NCI-H128 (cell line): ENCODE measurements around the gene ZNF627.
A peak's percentile ranks its signal among the peaks of the same experiment; 100 is the strongest.
"Not testable (repeated sequence)": the region's sequence is repeated elsewhere in the genome, so short reads cannot be mapped to it uniquely, and the experiment has no call there.

ENCODE experiments used
- DNase-seq: peaks from one replicate; lab custom pipeline; 2025; ENCODE audit not compliant: unreplicated experiment; lab: John Stamatoyannopoulos, UW

ZNF627 gene

DNA sequence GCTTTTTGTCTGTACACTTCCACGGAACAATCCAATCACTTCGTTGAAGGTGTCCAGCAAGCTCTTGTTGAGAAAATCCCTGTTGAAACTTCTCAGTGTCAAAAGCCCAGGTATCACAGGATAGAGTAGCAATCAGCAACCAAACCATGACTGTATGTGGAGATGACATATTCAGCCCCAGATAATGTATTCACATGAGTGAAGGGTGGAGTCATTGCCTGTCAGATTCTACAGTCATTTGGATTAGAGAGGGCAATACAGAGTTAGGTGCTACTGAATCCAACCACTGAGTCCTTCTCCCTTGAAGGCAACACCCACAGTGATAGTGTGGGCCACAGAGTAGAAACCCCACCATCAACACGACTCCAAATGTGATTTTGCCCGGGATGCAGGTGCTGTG lies 23.3 kb downstream of the ZNF627 start:
- no peak for DNase-seq

DNA sequence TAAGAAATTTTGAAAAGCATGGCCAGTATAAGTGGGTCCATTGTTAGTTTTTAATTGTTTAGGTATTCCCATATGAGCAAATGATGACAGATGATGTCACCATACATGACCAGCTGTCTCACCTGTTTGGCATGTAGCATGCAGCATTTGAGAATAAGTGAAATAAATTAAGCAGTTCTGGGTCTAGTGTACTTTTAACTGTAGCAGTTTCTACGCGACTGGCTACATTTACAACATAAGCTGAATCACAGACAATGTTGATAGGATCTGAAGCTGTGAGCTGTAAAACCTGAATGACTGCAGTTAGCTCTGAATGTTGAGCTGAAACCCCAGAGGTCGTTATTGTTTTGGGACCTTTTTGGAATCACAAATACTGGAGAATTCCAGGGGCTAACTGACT lies 25.1 kb downstream of the ZNF627 start:
- DNase-seq: not testable (repeated sequence)

DNA sequence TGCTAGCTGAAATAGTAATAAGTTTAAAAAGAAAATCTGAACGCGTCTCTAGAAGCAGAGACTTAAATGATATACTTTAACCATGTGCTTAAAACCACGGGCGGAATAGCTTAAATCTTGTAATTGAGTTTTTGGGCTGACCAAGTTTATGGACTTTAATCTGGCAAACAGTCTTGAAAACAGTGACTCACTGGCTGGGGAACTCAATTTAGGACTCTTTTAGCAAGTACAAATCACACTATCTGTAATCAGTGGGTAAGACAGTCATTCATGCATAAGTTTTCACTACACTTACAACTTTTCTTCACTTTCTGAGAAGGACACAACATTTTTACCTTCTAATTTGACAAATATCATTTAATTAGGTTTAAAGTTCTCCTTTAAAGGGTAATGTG lies 26.8 kb downstream of the ZNF627 start:
- DNase-seq: no peak

DNA sequence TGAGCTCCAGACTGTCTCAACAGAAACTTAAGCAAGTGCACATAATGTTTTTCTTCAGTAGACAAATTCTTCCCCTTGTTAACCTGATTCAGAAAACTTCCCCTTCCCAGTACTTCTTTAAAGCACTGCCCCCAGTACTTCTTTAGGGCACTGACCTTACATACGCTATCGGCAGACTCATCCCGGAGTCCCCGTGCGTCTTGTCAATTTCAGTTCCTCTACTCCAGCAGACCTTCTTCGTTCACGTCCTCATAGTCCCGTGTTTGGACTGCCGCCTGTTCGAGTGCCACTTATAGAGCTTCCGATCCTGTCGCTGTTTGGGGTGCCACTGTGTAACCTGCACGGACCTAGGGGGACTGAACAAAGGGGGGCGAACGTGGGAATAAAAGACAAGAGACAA lies 29.0 kb downstream of the ZNF627 start:
- no peak for DNase-seq

DNA sequence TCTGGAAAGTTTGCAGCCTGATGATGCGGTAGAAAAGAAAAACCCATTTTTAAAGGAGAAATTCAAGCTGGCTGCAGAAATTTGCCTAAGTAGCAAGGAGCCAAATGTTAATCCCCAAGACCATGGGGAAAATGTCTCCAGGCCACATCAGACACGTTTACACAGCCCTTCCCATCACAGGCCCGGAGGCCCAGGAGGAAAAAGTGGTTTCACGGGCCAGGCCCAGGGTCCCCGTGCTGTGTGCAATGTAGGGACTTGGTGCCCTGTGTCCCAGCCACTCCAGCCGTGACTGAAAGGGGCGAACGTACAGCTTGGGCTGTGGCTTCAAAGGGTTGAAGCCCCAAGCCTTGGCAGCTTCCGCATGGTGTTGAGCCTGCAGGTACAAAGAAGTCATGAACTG lies 35.9 kb downstream of the ZNF627 start:
- no peak for DNase-seq

DNA sequence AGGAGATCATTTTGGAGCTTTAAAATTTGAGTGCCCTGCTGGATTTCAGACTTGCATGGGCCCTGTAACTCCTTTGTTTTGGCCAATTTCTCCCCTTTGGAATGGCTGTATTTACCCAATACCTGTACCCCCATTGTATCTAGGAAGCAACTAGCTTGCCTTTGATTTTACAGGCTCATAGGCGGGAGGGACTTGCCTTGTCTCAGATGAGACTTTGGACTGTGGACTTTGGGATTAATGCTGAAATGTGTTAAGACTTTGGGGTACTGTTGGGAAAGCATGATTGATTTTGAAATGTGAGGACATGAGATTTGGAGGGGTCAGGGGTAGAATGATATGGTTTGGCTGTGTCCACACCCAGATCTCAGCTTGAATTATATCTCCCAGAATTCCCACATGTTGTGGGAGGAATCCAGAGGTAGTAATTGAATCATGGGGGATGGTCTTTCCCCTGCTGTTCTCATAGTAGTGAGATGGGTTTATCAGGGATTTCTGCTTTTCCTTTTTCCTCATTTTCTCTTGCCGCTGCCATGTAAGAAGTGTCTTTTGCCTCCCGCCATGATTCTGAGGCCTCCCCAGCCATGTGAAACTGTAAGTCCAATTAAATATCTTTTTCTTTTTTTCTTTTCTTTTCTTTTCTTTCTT lies 36.9 kb downstream of the ZNF627 start:
- not testable (repeated sequence) for DNase-seq

DNA sequence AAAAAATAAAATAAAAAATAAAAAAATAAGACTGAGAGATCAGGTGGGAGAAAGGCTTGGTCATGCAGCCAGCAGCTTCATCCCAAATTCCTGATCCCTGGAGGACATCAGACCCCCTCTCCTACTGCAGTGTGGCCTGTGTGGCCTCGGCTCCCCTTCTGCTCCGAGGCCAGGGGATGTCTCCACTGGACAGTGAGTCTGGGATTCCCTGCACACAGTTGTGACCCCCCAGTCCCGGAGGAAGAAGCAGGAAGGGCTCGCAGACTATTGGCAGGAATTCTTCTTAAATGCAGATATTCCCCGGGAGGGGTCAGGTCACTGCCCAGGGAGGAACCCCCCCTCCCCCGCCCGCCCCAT lies 41.9 kb downstream of the ZNF627 start:
- DNase-seq: no peak

DNA sequence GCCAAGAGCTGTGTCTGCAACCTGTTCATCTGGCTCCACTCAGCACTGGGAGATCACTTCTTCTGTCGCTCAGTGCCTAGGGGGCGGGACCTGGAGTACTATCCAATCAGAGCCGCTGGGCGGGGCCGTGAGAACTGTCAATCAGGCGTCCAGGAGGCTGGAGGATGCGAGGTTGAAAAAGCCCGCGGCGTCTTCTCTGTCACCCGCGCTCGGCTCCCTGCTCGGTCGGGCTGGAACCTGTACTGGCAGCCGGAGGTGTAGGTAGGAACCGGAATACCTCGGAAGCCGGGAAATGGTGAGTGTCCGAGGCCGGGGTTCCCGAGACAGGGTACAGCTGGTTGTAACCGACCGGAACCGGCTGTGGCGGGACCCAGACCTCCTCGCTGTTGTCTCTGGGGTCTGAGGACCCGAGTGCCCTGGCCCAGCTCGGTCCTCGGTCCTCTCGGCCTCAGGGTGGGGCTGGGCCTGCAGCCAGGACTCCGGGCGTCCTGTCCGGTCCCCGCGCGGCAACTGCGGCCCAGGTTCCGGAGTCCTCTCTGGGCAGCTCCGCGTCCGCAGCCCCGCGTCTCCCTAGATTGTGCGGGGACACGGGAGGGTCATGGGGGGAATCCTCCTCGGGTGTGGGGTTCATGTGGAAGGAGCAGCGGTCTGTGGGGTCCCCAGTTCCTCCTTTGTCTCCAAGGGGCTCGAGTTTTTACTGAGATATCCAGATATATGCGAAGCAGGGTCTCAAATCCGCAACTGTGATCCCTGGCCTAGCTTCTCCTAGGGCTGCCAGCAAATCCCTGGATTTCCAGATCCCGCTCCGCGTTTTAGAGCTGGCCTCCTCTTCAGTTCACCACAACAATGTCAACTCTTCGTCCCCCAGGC lies 42.6 kb downstream of the ZNF627 start:
- peak; percentile 97 for DNase-seq

DNA sequence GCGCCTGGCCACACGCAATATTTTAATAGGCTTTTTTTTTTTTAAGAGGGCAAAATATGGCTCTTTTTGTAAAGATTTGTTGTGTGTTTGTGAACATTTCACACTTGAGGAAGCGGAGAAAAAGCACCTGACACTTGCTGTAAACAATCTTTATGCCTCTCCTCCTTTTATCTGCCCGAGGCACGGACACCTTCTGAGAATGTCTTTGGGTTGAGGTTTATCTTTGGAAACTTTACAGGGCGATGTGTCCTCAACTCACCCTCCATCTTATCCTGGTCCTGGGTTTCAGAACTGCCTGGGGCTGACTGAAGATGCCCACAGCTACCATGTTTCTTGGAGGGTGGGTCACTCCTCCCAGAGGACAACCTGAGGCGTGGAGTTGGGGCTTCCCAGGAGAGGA lies 44.0 kb downstream of the ZNF627 start:
- DNase-seq: no peak

DNA sequence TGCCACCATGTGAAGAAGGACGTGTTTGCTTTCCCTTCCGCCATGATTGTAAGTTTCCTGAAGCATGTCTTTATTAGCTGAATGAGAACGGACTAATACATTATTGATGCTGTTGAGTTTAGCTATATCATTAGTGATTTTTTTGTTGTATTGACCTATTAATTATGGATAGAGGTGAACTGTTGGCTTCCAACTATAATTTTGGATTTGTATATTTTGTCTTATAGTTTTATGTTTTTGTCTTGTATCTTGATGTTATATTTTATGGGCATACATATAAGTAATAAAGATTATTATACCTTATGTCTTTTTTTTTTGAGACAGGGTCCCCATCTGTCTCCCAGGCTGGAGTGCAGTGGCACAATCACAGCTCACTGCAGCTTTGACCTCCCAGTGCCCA lies 45.6 kb downstream of the ZNF627 start:
- DNase-seq: no peak

DNA sequence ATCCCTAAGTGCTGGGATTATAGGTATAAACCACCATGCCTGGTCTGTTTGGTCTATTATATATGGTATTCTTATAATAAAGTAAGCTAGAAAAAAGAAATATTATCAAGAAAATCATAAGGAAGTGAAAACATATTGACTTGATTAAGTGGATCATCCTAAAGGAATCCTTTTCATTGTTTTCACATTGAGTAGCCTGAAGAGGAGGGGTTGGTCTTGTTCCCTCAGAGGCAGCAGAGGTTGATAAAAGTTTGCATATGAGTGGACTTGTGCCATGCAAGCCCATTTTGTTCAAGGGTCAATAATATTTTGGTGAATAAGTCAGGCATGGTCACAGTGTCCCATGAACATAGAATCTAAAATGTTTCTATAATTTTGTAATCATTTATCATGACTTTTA lies 52.7 kb downstream of the ZNF627 start:
- DNase-seq: no peak

DNA sequence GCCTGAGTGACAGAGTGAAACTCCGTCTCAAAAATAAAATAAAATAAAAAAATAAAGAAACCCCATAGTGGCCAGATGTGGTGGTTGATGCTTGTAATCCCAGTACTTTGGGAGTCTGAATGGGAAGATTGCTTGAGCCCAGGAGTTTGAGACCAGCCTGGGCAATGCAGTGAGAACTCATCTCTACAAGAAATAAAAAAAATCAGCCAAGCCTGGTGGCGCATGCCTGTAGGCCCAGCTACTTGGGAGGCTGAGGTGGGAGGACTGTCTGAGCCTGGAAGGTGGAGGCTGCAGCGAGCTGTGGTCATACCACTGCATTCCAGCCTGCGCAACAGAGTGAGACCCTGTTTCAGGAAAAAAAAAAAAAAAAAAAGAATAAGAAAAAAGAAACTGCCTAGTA lies 53.8 kb downstream of the ZNF627 start:
- DNase-seq: no peak

DNA sequence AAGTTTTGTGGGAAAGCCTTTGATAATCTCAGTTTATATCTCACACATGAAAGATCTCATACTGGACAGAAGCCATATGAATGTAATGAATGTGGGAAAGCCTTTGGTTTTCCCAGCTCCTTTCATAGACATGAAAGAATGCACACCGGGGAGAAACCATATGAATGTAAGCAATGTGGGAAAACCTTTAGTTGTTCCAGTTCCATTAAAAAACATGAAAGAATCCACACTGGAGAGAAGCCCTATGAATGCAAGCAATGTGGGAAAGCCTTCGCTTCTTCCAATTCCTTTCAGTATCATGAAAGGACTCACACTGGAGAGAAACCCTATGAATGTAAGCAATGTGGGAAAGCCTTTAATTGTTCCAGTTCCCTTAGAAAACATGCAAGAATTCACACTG lies 54.8 kb downstream of the ZNF627 start:
- no peak for DNase-seq

DNA sequence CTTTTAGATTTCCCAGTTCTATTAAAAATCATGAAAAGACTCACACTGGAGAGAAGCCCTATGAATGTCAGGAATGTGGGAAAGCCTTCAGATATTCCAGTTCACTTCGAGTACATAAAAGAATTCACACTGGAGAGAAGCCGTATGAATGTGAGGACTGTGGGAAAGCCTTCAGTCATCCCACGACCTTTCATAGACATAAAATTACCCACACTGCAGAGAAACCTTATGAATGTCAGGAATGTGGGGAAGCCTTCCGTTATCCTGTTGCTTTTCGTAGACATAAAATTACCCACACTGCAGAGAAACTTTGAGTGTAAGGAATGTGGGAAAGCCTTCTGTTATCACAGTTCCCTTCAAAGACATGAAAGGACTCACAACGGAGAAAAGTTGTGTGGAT lies 55.2 kb downstream of the ZNF627 start:
- no peak for DNase-seq

DNA sequence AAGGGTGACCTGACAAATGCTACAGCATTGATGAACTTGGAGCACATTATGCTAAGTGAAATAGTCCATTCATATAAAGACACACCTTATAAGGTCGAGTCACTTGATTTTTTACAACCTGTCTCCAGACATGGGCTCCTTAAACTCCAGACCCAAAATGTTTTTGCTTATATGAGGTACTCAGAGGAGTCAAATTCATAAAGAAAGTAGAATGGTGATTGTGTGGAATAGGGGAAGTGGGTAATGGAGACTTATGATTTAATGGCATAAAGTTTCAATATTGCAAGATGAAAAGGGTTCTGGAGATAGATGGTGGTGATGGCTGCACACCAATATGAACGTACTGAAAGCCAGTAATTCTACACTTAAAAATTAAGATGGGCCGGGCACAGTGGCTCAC lies 59.3 kb downstream of the ZNF627 start:
- no peak for DNase-seq

DNA sequence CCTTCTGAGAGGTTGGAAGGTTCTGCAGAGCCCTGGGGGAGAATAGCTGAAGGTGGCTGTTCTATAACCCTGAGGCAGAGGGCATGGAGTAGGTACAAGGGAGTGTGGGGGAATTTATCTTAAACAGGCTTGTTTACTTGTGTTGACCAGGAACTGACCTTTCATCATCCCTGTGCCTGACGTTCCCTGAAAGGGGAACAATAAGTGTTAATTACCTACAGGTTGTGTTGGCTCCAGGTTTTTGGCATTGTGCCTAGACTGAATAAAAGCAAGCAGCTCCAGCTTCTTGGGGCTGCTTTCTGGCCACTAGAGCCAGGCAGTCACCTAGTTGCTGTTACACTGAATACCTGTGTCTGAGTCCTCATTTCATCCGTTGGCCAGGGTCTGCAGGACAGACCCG lies 60.0 kb downstream of the ZNF627 start:
- DNase-seq: no peak

DNA sequence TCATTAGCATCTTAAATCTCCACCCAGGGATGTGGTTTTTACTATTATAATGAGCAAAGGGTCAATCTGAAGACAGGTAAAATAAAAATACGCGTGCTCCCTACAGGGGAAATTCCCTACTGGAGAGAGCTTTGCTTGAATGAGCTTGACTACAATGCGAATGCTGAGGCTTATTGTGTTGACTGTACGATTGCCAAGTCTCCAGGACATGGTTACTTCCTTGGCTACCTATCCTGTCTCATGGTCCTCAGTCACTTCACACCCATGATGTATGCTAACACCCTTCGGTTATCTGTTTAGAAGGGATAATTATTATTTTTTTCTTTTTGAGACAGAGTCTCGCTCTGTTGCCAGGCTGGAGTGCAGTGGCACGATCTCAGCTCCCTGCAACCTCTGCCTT lies 61.7 kb downstream of the ZNF627 start:
- DNase-seq: no peak

DNA sequence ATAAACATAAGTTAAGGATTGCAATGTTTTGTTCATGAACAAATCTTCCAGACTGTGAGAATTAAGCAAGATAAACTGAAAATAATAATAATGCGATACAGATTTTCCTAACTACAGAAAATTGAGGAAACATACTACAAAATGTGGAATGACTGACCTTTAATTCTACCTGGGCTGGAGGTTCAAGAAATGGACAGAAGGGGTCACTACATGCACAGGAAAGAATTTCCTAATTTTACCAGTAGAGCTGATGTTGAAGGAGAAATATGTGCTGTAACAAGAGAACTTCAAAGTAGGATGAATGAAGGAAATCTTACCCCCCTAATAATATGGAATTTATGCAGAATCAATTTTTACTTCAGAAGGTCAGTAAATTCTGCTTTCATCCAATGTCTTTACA lies 62.3 kb downstream of the ZNF627 start:
- DNase-seq: no peak

DNA sequence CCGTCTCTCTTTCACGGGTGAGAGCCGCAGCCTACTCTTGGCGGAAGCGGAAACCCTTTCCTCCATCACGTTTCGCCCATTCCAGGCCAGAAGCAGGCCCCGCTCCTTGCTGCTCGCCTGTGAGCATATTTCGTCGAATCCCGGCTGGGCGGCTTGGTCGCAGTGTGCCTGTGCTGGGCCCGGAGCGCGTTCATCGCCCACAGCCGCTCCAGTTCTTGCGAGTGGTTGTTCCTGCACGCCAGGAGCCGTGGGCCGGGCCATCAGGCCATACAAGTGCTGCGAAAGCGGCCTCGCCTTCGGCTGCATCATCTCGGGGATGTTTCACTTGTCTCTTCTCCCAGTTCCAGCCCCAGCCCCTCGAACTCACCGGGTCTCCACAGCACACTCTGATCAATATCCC lies 65.0 kb downstream of the ZNF627 start:
- DNase-seq: no peak

DNA sequence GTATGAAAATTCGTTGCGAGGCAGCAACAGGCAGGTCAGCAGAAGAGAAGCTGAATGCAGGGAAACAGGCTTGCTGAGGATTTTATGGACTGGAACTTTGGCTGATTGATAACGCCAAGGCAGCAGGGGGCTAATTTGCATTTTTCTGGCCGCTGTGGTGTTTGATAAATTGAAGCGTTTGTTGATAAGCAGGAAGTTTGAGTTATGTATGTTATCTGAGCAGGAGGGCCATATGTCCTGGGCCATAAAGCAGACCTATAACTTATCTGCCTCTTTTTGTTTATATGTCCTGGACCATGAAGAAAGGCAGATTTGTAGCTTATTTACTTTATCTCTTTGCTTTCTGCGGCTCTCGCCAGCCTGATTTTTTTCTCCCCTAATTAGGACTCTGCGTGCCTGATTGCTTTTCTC lies 65.9 kb downstream of the ZNF627 start:
- no peak for DNase-seq
